C4-2B (cell line): Measurements from ENCODE around the gene HSFX4.
"Not testable (repeated sequence)": the region's sequence is repeated elsewhere in the genome, so short reads cannot be mapped to it uniquely, and the experiment has no call there.

Experiments used
- ZFX ChIP-seq: fragments of 450-650 bp; IDR thresholded peaks from 2 replicates; pipeline ENCODE4 v1.6.1; 2017
- TF ChIP-seq, protein P1 (sequence below): fragments of 450-650 bp; conservative IDR thresholded peaks from 2 replicates; pipeline ENCODE4 v1.5.1; 2017; ENCODE audit warnings: mild to moderate bottlenecking

DNA sequence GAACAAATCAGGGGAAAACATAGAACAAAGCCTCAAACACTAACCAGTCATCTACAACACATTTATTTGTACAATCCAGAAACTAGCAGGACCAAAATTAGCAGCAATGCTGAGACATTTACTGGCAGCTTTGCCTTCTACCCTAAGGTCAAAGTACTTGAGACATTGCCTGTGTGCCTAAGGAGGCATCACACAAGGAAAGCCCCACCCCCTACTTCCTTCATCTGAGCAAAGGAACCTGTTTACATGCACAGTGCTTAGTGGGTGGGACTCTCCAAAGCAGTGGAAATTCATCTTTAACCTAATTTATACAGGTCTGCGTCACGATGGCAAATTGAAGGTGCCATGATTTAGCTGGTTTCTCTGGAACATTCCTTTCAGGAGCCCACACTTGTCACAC lies 2.8 kb downstream of the HSFX4 start:
- TF ChIP-seq, protein P1, sequence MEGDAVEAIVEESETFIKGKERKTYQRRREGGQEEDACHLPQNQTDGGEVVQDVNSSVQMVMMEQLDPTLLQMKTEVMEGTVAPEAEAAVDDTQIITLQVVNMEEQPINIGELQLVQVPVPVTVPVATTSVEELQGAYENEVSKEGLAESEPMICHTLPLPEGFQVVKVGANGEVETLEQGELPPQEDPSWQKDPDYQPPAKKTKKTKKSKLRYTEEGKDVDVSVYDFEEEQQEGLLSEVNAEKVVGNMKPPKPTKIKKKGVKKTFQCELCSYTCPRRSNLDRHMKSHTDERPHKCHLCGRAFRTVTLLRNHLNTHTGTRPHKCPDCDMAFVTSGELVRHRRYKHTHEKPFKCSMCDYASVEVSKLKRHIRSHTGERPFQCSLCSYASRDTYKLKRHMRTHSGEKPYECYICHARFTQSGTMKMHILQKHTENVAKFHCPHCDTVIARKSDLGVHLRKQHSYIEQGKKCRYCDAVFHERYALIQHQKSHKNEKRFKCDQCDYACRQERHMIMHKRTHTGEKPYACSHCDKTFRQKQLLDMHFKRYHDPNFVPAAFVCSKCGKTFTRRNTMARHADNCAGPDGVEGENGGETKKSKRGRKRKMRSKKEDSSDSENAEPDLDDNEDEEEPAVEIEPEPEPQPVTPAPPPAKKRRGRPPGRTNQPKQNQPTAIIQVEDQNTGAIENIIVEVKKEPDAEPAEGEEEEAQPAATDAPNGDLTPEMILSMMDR = not testable (repeated sequence)
- not testable (repeated sequence) for TF ChIP-seq ZFX
